Endothelial cell of umbilical vein (primary cell): ENCODE measurements around the gene TMEM175.

Source experiments
- CTCF ChIP-seq, 2 donors: IDR thresholded peaks; 1 replicate in 1 of 2; 2 replicates in 1 of 2; pipeline ENCODE4 v1.5.1; 2011; ENCODE audit warnings: low read length in 2 of 2, mild to moderate bottlenecking in 2 of 2, moderate library complexity in 2 of 2, control low read depth in 1 of 2, inconsistent platforms in 1 of 2, low read depth in 1 of 2; ENCODE audit not compliant: insufficient read depth in 1 of 2; ENCODE audit errors: extremely low read depth in 1 of 2
- EZH2 ChIP-seq: IDR thresholded peaks from 2 replicates; pipeline ENCODE4 v1.6.1; 2012; ENCODE audit warnings: borderline replicate concordance, low read depth, mild to moderate bottlenecking, moderate library complexity, low read length, inconsistent platforms; ENCODE audit not compliant: severe bottlenecking
- FOS ChIP-seq: IDR thresholded peaks from 2 replicates; pipeline ENCODE4 v1.6.1; 2011; ENCODE audit warnings: mild to moderate bottlenecking, low read length, moderate library complexity, borderline replicate concordance; ENCODE audit not compliant: insufficient read depth
- JUN ChIP-seq: IDR thresholded peaks from 2 replicates; pipeline ENCODE4 v1.6.1; 2011; ENCODE audit warnings: borderline replicate concordance, low read depth; ENCODE audit not compliant: insufficient read length, insufficient read depth
- MAX ChIP-seq: IDR thresholded peaks from 2 replicates; pipeline ENCODE4 v1.6.1; 2011; ENCODE audit not compliant: insufficient read depth, insufficient read length
- MYC ChIP-seq: IDR thresholded peaks from one replicate; pipeline ENCODE4 v1.6.1; 2011; ENCODE audit warnings: mild to moderate bottlenecking, low read depth, low read length
- POLR2A ChIP-seq: IDR thresholded peaks from 2 replicates; pipeline ENCODE4 v1.6.1; 2012; ENCODE audit warnings: low read depth, mild to moderate bottlenecking, control low read depth, low read length
- POLR2AphosphoS5 ChIP-seq: IDR thresholded peaks from 2 replicates; pipeline ENCODE4 v1.6.1; 2012; ENCODE audit warnings: low read depth, mild to moderate bottlenecking, control low read depth, low read length, moderate library complexity; ENCODE audit not compliant: insufficient read depth

GRCh38 chr4:999882-1000425, 67.7 kb downstream of the TMEM175 start:
- TF ChIP-seq CTCF (IDR thresholded peaks at IDR 0.05; ENCODE audit: extremely low read depth in 1 of 2, insufficient read depth in 1 of 2, low read depth in 1 of 2, low read length in 2 of 2) (no peak), POLR2A (no peak), POLR2AphosphoS5 (no peak), EZH2 (no peak), MAX (no peak), JUN (no peak), MYC (no peak), FOS (no peak)
